Liver (tissue), 9 donors: ENCODE results near the gene C10orf67. TPM values are rescaled to one million over a fixed set of nuclear protein-coding genes. Genes with fewer than 3 reads are reported as not detected.
"Not testable (repeated sequence)": the region's sequence is repeated elsewhere in the genome, so short reads cannot be mapped to it uniquely, and the experiment has no call there.

Experiments used
- DNase-seq: peaks from one replicate; pipeline ENCODE4 v3.0.0-alpha.2; 2017; ENCODE audit warnings: low spot score
- H3K27ac ChIP-seq, 2 donors: one replicate each; pipeline ENCODE4 v1.7.0; 2013; ENCODE audit warnings: inconsistent platforms in 2 of 2, low read length in 2 of 2, control low read depth in 1 of 2, low read depth in 1 of 2, mild to moderate bottlenecking in 1 of 2
- H3K27me3 ChIP-seq, 4 donors: one replicate each; pipeline versions ENCODE4 v1.6.1 to v1.7.0; 2013; ENCODE audit warnings: low read length in 3 of 4, inconsistent platforms in 1 of 4, mild to moderate bottlenecking in 1 of 4, moderate library complexity in 1 of 4; ENCODE audit not compliant: control insufficient read depth in 4 of 4, insufficient read depth in 4 of 4
- H3K36me3 ChIP-seq, 4 donors: one replicate each; pipeline versions ENCODE4 v1.6.1 to v1.7.0; 2013; ENCODE audit warnings: low read length in 3 of 4, mild to moderate bottlenecking in 3 of 4, low read depth in 1 of 4, moderate library complexity in 1 of 4; ENCODE audit not compliant: control insufficient read depth in 4 of 4, insufficient read depth in 3 of 4
- H3K4me1 ChIP-seq, 4 donors: one replicate each; pipeline versions ENCODE4 v1.6.1 to v1.7.0; 2013; ENCODE audit warnings: low read length in 3 of 4, mild to moderate bottlenecking in 3 of 4, moderate library complexity in 1 of 4; ENCODE audit not compliant: control insufficient read depth in 4 of 4, insufficient read depth in 4 of 4
- H3K4me3 ChIP-seq, 3 donors: one replicate each; pipeline versions ENCODE4 v1.6.1 to v1.7.0; 2013; ENCODE audit warnings: low read length in 3 of 3, control low read depth in 1 of 3, low read depth in 1 of 3, mild to moderate bottlenecking in 1 of 3
- H3K9ac ChIP-seq, 2 donors: one replicate each; pipeline ENCODE4 v1.7.0; 2013; ENCODE audit warnings: low read length in 2 of 2, mild to moderate bottlenecking in 2 of 2, moderate library complexity in 2 of 2, control low read depth in 1 of 2, low read depth in 1 of 2
- H3K9me3 ChIP-seq, 4 donors: one replicate each; pipeline versions ENCODE4 v1.6.1 to v1.7.0; 2013; ENCODE audit warnings: low read length in 3 of 4; ENCODE audit not compliant: control insufficient read depth in 4 of 4
- ATF3 ChIP-seq: IDR thresholded peaks from 2 replicates; pipeline ENCODE4 v1.6.1; 2016; ENCODE audit warnings: antibody characterized with exemption
- CTCF ChIP-seq: fragments of 150-350 bp; IDR thresholded peaks from 2 replicates; pipeline ENCODE4 v1.5.1; 2017; ENCODE audit warnings: improper control_type of control experiment, low read depth, low read length; ENCODE audit not compliant: missing input control
- EGR1 ChIP-seq, 2 donors: IDR thresholded peaks; 2 replicates each; pipeline ENCODE4 v1.6.1; 2016 to 2018; ENCODE audit warnings: antibody characterized with exemption in 2 of 2, low read depth in 2 of 2
- FOXA1 ChIP-seq: IDR thresholded peaks from 2 replicates; pipeline ENCODE4 v1.6.1; 2016; ENCODE audit warnings: antibody characterized with exemption
- FOXA2 ChIP-seq: IDR thresholded peaks from 2 replicates; pipeline ENCODE4 v1.6.1; 2016; ENCODE audit warnings: antibody characterized with exemption
- GABPA ChIP-seq, 2 donors: IDR thresholded peaks in 1 of 2; conservative IDR thresholded peaks in 1 of 2; 2 replicates each; pipeline ENCODE4 v1.6.1; 2016; ENCODE audit warnings: antibody characterized with exemption in 2 of 2, mild to moderate bottlenecking in 1 of 2, moderate library complexity in 1 of 2
- HNF4A ChIP-seq, 2 donors: conservative IDR thresholded peaks; 2 replicates each; pipeline ENCODE4 v1.6.1; 2016; ENCODE audit warnings: antibody characterized with exemption in 2 of 2, mild to moderate bottlenecking in 2 of 2
- HNF4G ChIP-seq: IDR thresholded peaks from 2 replicates; pipeline ENCODE4 v1.6.1; 2016; ENCODE audit warnings: antibody characterized with exemption
- JUND ChIP-seq, 2 donors: IDR thresholded peaks; 2 replicates each; pipeline ENCODE4 v1.6.1; 2016; ENCODE audit warnings: antibody characterized with exemption in 2 of 2
- MAX ChIP-seq: IDR thresholded peaks from 2 replicates; pipeline ENCODE4 v1.6.1; 2016; ENCODE audit warnings: antibody characterized with exemption
- NR2F2 ChIP-seq: IDR thresholded peaks from 2 replicates; pipeline ENCODE4 v1.6.1; 2016; ENCODE audit warnings: antibody characterized with exemption
- REST ChIP-seq: IDR thresholded peaks from 2 replicates; pipeline ENCODE4 v1.6.1; 2016; ENCODE audit warnings: antibody characterized with exemption, mild to moderate bottlenecking
- RXRA ChIP-seq, 2 donors: IDR thresholded peaks; 2 replicates each; pipeline ENCODE4 v1.6.1; 2017 to 2018; ENCODE audit warnings: antibody characterized with exemption in 2 of 2, mild to moderate bottlenecking in 1 of 2
- TAF1 ChIP-seq: conservative IDR thresholded peaks from 2 replicates; pipeline ENCODE4 v1.6.1; 2016; ENCODE audit warnings: antibody characterized with exemption, mild to moderate bottlenecking
- YY1 ChIP-seq: IDR thresholded peaks from 2 replicates; pipeline ENCODE4 v1.6.1; 2016; ENCODE audit warnings: antibody characterized with exemption, mild to moderate bottlenecking
- WGBS: extraction: QIAGEN DNeasy Blood & Tissue Kit; methylation state at CpG from one replicate; pipeline ENCODE4 v1.1.7; 2013; 5-methylcytosine and 5-hydroxymethylcytosine counted together
- polyA plus RNA-seq, 2 donors: library from polyadenylated mRNA; stranded (reverse) in 1 of 2; unstranded in 1 of 2; fragments of 200-250 nt in 1 of 2; fragments of >200 nt in 1 of 2; fragmentation: Nextera tagmentation in 1 of 2; extraction: Ambion mirVana in 1 of 2; gene quantifications; one replicate each; pipeline versions ENCODE4 v1.2.1 to v1.2.3, GENCODE V29; 2013 to 2015
- total RNA-seq, 2 donors: library from RNA; depleted of rRNA; stranded (reverse); fragments of >200 nt; gene quantifications; one replicate each; pipeline ENCODE4 v1.2.3, GENCODE V29; 2014
- donor health status: healthy.
- donor health status: healthy.
- donor health status: healthy.
- donor health status: healthy.
- donor health status: healthy.

The C10orf67 gene
- total and polyA plus RNA-seq, 4 donors: 0.02 TPM; not detected in 3

GRCh38 chr10:23351926-23352519, 7.4 kb upstream of the C10orf67 start:
- WGBS: 94% methylated on average over 3 of the region's 3 CpGs
- no peak for DNase-seq

GRCh38 chr10:23350706-23351105, 6.1 kb upstream of the C10orf67 start:
- not testable (repeated sequence) for H3K27ac ChIP-seq, H3K36me3 ChIP-seq, H3K9me3 ChIP-seq, H3K9ac ChIP-seq, H3K4me1 ChIP-seq, DNase-seq, H3K4me3 ChIP-seq, H3K27me3 ChIP-seq
- 84% methylated on average over 1 of the region's 1 CpG for WGBS

More at GRCh38 chr10:23351926-23352519, 7.4 kb upstream of the C10orf67 start:
- Histone ChIP-seq H3K36me3 (no peaks in the 10 kb centered on the region), H3K27ac (no peak overlapping the region), H3K9me3 (no peaks in the 10 kb centered on the region), H3K9ac (no peak overlapping the region), H3K4me3 (no peak overlapping the region), H3K4me1 (peaks cover 0 to 10% (median 5%) of the 10 kb centered on the region in 4 donors), H3K27me3 (no peaks in the 10 kb centered on the region)
- TF ChIP-seq NR2F2 (no peak), CTCF (no peak), ATF3 (no peak), TAF1 (no peak), JUND (IDR thresholded peaks at IDR 0.05) (no peak)

- TF ChIP-seq HNF4G (no peak), GABPA (IDR thresholded peaks at IDR 0.05 in 1 of 2, conservative IDR thresholded peaks at IDR 0.05 in 1 of 2) (no peak), CTCF (no peak), FOXA2 (no peak), JUND (IDR thresholded peaks at IDR 0.05) (no peak), NR2F2 (no peak), RXRA (IDR thresholded peaks at IDR 0.05) (no peak), YY1 (no peak), EGR1 (IDR thresholded peaks at IDR 0.05; ENCODE audit: low read depth in 2 of 2) (no peak), REST (no peak), MAX (no peak), HNF4A (conservative IDR thresholded peaks at IDR 0.05) (no peak), ATF3 (no peak), FOXA1 (no peak)
- WGBS: 82% methylated on average over 5 of the region's 5 CpGs
- H3K9ac ChIP-seq: no peak overlapping the region
Measured at GRCh38 chr10:23345861-23346260, 1.3 kb upstream of the C10orf67 start.

More at GRCh38 chr10:23345861-23346260, 1.3 kb upstream of the C10orf67 start:
- DNase-seq: no peak
- no peaks in the 10 kb centered on the region for H3K36me3 ChIP-seq
- no peaks in the 10 kb centered on the region for H3K9me3 ChIP-seq
- H3K27ac ChIP-seq: no peak overlapping the region
- peaks cover 0 to 10% (median 5%) of the 10 kb centered on the region in 4 donors for H3K4me1 ChIP-seq
- no peak overlapping the region for H3K4me3 ChIP-seq
- H3K27me3 ChIP-seq: no peaks in the 10 kb centered on the region
